Stimulated activated naive CD4-positive, alpha-beta T cell (primary cell): ENCODE measurements around the gene CEACAM19.
"Not testable (repeated sequence)": the region's sequence is repeated elsewhere in the genome, so short reads cannot be mapped to it uniquely, and the experiment has no call there.

Experiments
- DNase-seq, 6 experiments: peaks; one replicate each; lab custom pipeline; 2025; lab: John Stamatoyannopoulos, UW

The CEACAM19 gene

GRCh38 chr19:44671400-44671799, at the start of gene CEACAM19:
TSS of gene CEACAM19 (plus strand) at chr19:44671482. CDS start at chr19:44671932, 450 bp downstream.
- DNase-seq, result no peak

- DNase-seq, result no peak
These were observed 48.2 kb upstream of the CEACAM19 start for GRCh38 chr19:44623080-44623479.

DNA sequence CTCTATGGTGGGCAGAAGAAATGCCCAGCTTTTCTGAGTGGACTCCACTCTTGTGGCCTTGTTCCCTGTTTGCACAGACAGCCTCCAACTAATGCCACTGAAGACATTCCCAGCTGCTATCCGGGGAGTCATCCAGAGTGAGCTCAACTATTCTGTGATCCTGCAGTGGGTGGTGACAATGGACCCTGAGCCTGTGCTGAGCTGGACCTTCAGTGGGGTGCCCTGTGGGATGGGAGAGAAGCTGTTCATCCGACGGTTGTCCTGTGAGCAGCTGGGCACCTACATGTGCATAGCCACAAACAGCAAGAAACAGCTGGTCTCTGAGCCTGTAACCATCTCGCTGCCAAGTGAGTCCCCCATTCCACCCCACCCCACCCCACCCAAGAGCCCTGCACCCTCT, 47.7 kb upstream of the CEACAM19 start:
- no peak for DNase-seq

DNA sequence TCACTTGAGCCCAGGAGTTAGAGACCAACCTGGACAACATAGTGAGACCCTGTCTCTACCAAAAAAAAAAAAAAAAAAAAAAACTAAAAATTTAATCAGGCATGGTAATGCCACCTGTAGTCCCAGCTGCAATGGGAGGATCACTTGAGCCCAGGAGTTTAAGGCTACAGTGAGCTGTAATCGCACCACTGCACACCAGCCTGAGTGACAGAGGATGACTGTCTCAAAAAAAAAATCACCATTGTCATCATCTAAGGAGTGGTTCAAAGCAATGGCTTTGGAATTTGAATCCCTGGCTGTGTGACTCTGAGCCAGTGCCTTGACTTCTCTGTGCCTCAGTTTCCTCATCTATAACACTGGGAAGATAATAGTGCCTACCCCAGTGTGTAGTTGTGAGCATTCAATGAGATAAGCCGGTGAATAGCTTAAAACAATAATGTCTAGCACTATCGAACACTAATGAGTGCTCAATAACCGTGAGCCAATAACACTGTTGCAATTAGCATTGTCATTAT, 46.4 kb upstream of the CEACAM19 start:
- no peak for DNase-seq

DNA sequence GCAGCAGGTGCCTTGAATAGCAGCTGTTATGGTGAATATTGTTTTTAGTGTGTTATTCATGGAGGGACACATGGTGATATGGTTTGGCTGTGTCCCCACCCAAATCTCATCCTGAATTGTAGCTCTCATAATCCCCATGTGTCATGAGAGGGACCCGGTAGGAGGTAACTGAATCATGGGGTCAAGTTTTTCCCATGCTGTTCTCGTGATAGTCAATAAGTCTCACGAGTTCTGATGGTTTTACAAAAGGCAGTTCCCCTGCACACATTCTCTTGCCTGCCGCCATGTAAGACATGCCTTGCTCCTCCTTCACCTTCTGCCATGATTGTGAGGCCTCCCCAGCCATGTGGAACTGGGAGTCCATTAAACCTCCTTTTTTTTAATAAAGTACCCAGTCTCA, 45.6 kb upstream of the CEACAM19 start:
- DNase-seq, result not testable (repeated sequence)

DNA sequence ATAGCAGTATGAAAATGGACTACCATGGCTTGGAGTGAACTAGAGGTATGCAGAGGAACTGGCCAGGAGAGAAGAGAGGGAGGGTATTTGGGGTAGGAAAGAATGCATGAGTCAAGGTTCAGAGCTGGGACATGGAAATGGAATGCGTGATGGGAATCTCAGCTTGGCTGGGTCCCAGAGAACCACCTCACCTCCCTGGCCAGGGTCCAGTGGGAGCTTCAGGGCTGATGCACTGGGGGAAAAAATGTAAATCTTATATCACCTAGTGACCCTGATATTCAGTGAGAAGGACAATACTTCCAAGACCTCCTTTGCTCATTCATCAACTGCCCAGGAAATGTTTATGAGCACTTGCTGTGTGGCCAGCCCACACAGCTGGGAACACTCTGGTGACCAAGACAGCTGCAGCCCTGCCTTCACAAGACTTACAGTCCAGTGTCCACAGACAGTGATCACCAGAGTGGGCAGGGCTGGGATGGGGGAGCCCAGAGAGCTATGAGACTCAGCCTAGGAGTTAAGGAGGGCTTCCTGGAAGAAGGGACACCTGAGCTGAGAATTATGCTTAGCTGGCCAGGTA, 45.1 kb upstream of the CEACAM19 start:
- no peak for DNase-seq

GRCh38 chr19:44627631-44628030, 43.7 kb upstream of the CEACAM19 start:
- DNase-seq, result no peak

GRCh38 chr19:44628793-44629192, 42.5 kb upstream of the CEACAM19 start:
- no peak for DNase-seq

DNA sequence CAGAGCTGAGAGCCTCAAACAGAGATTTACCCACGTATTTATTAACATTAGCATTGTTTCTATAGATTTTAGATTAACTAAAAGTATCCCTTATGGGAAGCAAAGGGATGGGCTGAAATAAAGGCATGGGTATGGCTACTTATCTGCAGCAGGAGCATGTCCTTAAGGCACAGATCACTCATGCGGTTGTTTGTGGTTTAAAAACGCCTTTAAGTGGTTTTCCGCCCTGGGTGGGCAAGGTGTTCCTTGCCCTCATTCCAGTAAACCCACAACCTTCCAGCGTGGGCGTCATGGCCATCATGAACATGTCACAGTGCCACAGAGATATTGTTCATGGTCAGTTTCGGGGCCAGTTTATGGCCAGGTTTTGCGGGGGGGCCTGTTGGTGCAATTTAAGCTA, 39.7 kb upstream of the CEACAM19 start:
- not testable (repeated sequence) for DNase-seq

DNA sequence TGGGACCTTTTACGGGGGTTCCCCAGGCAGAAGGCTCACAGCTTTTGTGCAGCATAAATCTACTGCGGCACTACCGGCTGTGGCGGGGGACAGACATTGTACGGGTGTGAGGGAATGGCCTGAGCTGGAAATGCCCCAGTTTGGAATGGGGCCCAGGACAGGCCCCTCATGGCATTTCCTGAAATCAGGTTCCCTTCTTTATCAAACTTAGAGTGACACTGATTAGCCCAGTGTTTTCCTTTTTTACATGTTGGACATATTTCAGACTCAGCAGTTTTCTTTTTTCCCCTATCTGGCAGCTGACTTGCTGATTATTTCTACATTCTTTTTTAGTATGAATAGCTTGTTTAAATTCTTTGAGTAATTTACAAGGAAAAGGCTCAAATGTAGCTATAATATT, 37.2 kb upstream of the CEACAM19 start:
- DNase-seq, result not testable (repeated sequence)

GRCh38 chr19:44634785-44635184, 36.5 kb upstream of the CEACAM19 start:
- DNase-seq, result no peak

DNA sequence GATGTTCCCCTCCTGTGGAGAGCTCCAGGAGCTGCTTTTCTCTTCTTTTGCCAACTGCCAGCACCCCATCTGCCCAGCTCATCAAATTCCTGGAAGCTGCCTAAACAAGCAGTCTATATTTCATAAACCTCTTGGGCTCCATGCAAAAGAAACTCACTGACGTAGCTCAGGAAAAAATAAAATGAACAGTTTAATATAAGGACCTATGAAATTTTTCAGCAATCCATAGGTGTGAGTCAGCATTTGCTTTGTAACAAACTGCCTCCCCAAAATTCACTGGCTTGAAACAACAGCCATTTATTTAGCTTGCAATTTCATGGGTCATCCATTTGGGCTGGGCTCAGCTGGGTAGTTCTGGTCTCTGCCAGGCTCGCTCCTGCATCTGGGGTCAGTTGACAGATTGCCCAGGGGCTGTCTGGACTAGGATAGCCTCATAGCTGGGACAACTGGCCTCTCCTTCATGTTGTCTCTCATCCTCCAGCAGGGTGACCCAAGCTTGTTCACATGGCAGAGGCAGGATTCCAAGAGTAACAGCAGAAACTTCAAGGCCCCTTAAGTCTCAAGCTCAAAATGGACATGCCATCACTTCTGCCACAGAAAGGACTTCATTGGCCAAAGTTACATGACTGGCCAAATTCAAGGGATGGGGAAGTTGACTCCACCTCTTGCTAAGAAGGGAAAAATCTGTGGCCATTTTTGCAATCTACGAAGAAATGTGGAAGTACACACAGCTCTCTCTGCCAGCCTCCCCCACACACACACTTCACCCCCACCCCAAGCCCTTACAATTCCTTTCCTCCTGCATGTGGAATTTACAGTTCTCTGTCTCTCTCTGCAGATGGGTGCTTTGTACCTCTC, 35.5 kb upstream of the CEACAM19 start:
- DNase-seq, result no peak

- DNase-seq, result no peak
These were observed 34.6 kb upstream of the CEACAM19 start for GRCh38 chr19:44636439-44637389.

DNA sequence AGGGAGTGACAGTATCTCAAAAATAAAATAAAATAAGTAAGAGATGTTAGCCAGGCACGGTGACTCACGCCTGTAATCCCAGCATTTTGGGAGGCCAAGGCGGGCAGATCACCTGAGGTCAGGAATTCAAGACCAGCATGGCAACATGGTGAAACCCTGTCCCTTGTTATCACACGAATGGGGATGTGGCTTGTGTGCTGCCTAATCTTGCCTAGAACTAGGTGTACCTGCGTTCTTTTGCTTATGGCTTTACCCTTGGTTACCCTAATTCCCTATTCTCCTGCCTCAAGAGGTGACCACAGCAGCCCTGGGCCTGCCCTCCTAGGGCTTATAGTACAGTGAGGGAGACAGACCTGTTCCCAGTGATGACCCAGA, 33.9 kb upstream of the CEACAM19 start:
- no peak for DNase-seq

DNA sequence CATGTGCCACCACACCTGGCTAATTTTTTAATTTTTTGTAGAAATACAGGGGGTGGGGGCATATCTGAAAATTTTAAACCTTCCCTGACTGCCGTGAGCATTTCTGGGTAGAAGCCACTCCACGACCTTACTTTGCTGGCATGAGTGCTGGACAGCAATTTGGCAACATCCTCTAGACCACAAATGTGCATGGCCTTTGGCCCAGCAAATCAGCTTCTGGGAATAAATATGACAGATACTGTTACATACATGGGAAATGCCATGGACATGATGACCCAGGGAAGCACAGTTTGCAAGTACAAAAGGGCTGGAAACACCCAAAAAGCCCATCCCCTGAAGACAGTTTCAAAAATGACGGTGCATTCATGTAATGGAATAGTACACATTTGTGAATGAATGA, 30.8 kb upstream of the CEACAM19 start:
- DNase-seq, result no peak

- no peak for DNase-seq
These were observed 29.6 kb upstream of the CEACAM19 start for GRCh38 chr19:44641501-44642265.

DNA sequence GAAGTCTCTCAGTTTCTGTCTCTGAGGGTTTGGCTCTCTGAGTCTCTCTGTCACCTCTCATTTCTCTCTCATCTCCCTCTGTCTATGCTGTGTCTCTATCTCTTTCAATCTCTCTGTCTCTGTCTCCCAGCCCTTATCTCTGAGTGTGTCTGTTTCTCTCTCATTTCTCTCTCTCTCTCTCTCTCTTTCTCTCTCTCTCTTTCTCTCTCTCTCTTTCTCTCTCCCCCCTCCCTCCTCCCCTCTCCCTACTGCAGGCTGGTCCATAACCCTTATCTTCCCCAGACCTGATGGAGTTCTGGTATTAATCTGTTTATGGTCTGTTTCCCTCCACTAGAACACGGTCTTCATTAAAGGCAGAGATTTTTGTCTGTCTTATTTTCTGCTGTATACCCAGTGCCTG, 28.9 kb upstream of the CEACAM19 start:
- DNase-seq, result no peak

DNA sequence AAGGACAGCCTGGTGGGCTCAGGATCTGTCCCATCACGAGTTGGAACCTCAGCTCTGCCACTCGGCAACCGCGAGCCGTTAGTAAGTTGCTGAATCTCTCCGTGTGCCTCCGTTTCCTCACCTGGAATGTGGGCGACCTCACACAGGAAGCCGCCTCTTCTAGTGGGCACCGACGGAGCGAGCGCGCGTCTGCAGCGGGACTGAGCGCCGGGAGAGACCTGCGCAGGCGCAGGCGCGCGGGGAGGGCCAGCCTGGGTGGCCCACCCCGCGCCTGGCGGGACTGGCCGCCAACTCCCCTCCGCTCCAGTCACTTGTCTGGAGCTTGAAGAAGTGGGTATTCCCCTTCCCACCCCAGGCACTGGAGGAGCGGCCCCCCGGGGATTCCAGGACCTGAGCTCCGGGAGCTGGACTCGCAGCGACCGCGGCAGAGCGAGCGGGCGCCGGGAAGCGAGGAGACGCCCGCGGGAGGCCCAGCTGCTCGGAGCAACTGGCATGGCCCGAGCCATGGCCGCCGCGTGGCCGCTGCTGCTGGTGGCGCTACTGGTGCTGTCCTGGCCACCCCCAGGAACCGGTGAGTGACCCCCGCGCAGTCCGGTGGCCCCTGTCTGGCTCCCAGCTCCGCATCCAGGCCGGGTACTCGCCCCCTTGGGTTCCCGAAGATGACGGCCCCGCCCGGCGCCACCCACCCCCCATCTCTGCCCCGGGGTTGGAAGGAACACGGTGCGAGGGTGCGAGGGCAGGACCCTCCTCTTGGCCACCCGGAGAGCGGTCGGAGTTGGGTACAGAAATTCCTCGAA, 27.5 kb upstream of the CEACAM19 start, which contains the start of gene PVR:
Gene PVR (plus strand): TSS at position 306 of the 797 bp plus-strand sequence. CDS start 187 bp downstream, at position 493.
- peak in 1 of 6 experiments; percentile 24 for DNase-seq

- DNase-seq, result peak in 1 of 6 experiments; percentile 24
These were observed 26.8 kb upstream of the CEACAM19 start for GRCh38 chr19:44644402-44645016.
